Tibial artery (tissue), 4 donors: ENCODE results near the gene OR2C3.

Source experiments
- DNase-seq, 2 donors: peaks; one replicate each; pipeline ENCODE4 v3.0.0-alpha.2; 2019
- H3K27ac ChIP-seq, 2 donors: fragments of 200-600 bp; sonication (generic) in 1 of 2; 1 replicate in 1 of 2; 2 replicates in 1 of 2; pipeline ENCODE4 v1.5.1; 2018 to 2019; ENCODE audit warnings: mild to moderate bottlenecking in 1 of 2
- H3K27me3 ChIP-seq, 2 donors: fragments of 200-600 bp; sonication (generic) in 1 of 2; one replicate each; pipeline versions ENCODE4 v1.5.1 to v1.6.0; 2016 to 2019
- H3K36me3 ChIP-seq, 3 donors: fragments of 200-600 bp; sonication (generic) in 2 of 3; one replicate each; pipeline ENCODE4 v1.5.1; 2016 to 2019; ENCODE audit warnings: mild to moderate bottlenecking in 2 of 3
- H3K4me1 ChIP-seq, 4 donors: fragments of 200-600 bp; sonication (generic) in 2 of 4; 1 replicate in 3 of 4; 2 replicates in 1 of 4; pipeline ENCODE4 v1.5.1; 2016 to 2019
- H3K4me3 ChIP-seq, 2 donors: fragments of 200-600 bp; sonication (generic) in 1 of 2; 1 replicate in 1 of 2; 2 replicates in 1 of 2; pipeline ENCODE4 v1.5.1; 2018 to 2019; ENCODE audit warnings: mild to moderate bottlenecking in 2 of 2
- H3K9me3 ChIP-seq, 3 donors: fragments of 200-600 bp; sonication (generic) in 1 of 3; one replicate each; pipeline ENCODE4 v1.5.1; 2016 to 2019
- CTCF ChIP-seq, 2 experiments: fragments of 200-600 bp in 1 of 2; fragments of 450-650 bp in 1 of 2; IDR thresholded peaks; one replicate each; pipeline ENCODE4 v1.5.1; 2017 to 2019; ENCODE audit warnings: antibody characterized with exemption in 2 of 2, mild to moderate bottlenecking in 1 of 2, moderate library complexity in 1 of 2
- intact Hi-C: fragments of 100-400 bp; cut with DNase I; formaldehyde crosslinking; loops from one replicate; pipeline ENCODE4 v1.15.0; 2023; ENCODE audit warnings: low total_unique reads

OR2C3 gene

GRCh38 chr1:247561711-247562110 lies 25.5 kb upstream of the OR2C3 start:
- H3K4me1 ChIP-seq = no peaks in the 10 kb centered on the region
- H3K36me3 ChIP-seq = no peaks in the 10 kb centered on the region
- intact Hi-C loops = no loop called here
- no peak for TF ChIP-seq CTCF (IDR thresholded peaks at IDR 0.05)
- H3K27ac ChIP-seq = no peak overlapping the region
- no peak overlapping the region for H3K4me3 ChIP-seq
- DNase-seq = no peak
- H3K9me3 ChIP-seq = no peaks in the 10 kb centered on the region
- H3K27me3 ChIP-seq = no peaks in the 10 kb centered on the region

- no peaks in the 10 kb centered on the region for H3K4me1 ChIP-seq
- intact Hi-C loops = no loop called here
- no peak overlapping the region for H3K4me3 ChIP-seq
- no peaks in the 10 kb centered on the region for H3K36me3 ChIP-seq
- no peaks in the 10 kb centered on the region for H3K27me3 ChIP-seq
- DNase-seq = no peak
- no peak overlapping the region for H3K27ac ChIP-seq
- no peaks in the 10 kb centered on the region for H3K9me3 ChIP-seq
- no peak for TF ChIP-seq CTCF (IDR thresholded peaks at IDR 0.05)
Measured at GRCh38 chr1:247557926-247558674, 21.9 kb upstream of the OR2C3 start.

GRCh38 chr1:247552231-247552630 lies 16.0 kb upstream of the OR2C3 start:
- H3K27ac ChIP-seq = no peak overlapping the region
- no peak for DNase-seq
- H3K9me3 ChIP-seq = no peaks in the 10 kb centered on the region
- H3K36me3 ChIP-seq = no peaks in the 10 kb centered on the region
- no peak for TF ChIP-seq CTCF (IDR thresholded peaks at IDR 0.05)
- intact Hi-C loops = no loop called here
- no peaks in the 10 kb centered on the region for H3K4me1 ChIP-seq
- no peaks in the 10 kb centered on the region for H3K27me3 ChIP-seq
- H3K4me3 ChIP-seq = no peak overlapping the region

GRCh38 chr1:247551721-247552120 lies 15.5 kb upstream of the OR2C3 start:
- Histone ChIP-seq H3K36me3 (no peaks in the 10 kb centered on the region), H3K4me3 (no peak overlapping the region), H3K27me3 (no peaks in the 10 kb centered on the region), H3K27ac (no peak overlapping the region), H3K4me1 (no peaks in the 10 kb centered on the region), H3K9me3 (no peaks in the 10 kb centered on the region)
- intact Hi-C loops = no loop called here
- DNase-seq = no peak
- TF ChIP-seq CTCF (IDR thresholded peaks at IDR 0.05) = no peak

- no peaks in the 10 kb centered on the region for H3K9me3 ChIP-seq
- DNase-seq = no peak
- intact Hi-C loops = no loop called here
- no peak within 1 kb of the TSS for H3K27ac ChIP-seq
- TF ChIP-seq CTCF (IDR thresholded peaks at IDR 0.05) = no peak
- no peaks in the 10 kb centered on the region for H3K36me3 ChIP-seq
- no peak within 1 kb of the TSS for H3K4me3 ChIP-seq
- H3K4me1 ChIP-seq = no peaks in the 10 kb centered on the region
- no peaks in the 10 kb centered on the region for H3K27me3 ChIP-seq
Measured at GRCh38 chr1:247548769-247549182, 12.5 kb upstream of the OR2C3 start, which contains the start of gene GCSAML. GCSAML (plus strand) TSS chr1:247549134; CDS start chr1:247549192, 58 bp downstream.
